Upper lobe of right lung (tissue), 1 donor: Measurements from ENCODE around the gene EDEM3. TPM values are rescaled to one million over a fixed set of nuclear protein-coding genes. Genes with fewer than 3 reads are reported as not detected.

ENCODE experiments used
- ATAC-seq: fragments of 200-7000 bp; cut with Tn5 transposase; one replicate; pipeline ENCODE4 v1.9.1; 2020; ENCODE audit warnings: mild to moderate bottlenecking, moderate library complexity
- DNase-seq: peaks from one replicate; pipeline ENCODE4 v3.0.0-alpha.2; 2020
- H3K27ac ChIP-seq: fragments of 200-600 bp; one replicate; pipeline ENCODE4 v1.8.0; 2022
- H3K27me3 ChIP-seq: fragments of 200-600 bp; one replicate; pipeline ENCODE4 v1.8.0; 2022; ENCODE audit warnings: mild to moderate bottlenecking
- H3K36me3 ChIP-seq: fragments of 200-600 bp; one replicate; pipeline ENCODE4 v1.8.0; 2022
- H3K4me1 ChIP-seq: fragments of 200-600 bp; one replicate; pipeline ENCODE4 v1.8.0; 2022
- H3K4me3 ChIP-seq: fragments of 200-600 bp; one replicate; pipeline ENCODE4 v1.8.0; 2022; ENCODE audit warnings: mild to moderate bottlenecking
- H3K9me3 ChIP-seq: fragments of 200-600 bp; one replicate; pipeline ENCODE4 v1.8.0; 2022
- CTCF ChIP-seq: fragments of 200-600 bp; IDR thresholded peaks from one replicate; pipeline ENCODE4 v1.8.0; 2022; ENCODE audit warnings: antibody characterized with exemption
- intact Hi-C: fragments of 100-400 bp; cut with DNase I; formaldehyde crosslinking; loops from one replicate; pipeline ENCODE4 v1.11.0; 2022
- total RNA-seq: library from RNA; stranded (reverse); fragmentation: NEBNext Ultra II Directional; extraction: Animal tissue kit (Norgen Biotek cat#: 25700); gene quantifications from one replicate; pipeline ENCODE4 v1.2.1, GENCODE V29; 2021
- donor health status: DM: no; HTN: yes; CAD: no; lungs with severe emphysema.

EDEM3 gene
- total RNA-seq, 1 donor from 2014 or later = 43.6 TPM

GRCh38 chr1:184759112-184759511 is 4.5 kb upstream of the EDEM3 start:
- no peaks in the 10 kb centered on the region for H3K9me3 ChIP-seq
- DNase-seq (no peak), ATAC-seq (no peak)
- H3K27me3 ChIP-seq = no peaks in the 10 kb centered on the region
- intact Hi-C loops = no loop called here
- no peak for TF ChIP-seq CTCF
- H3K27ac ChIP-seq = no peak overlapping the region
- H3K4me1 ChIP-seq = no peaks in the 10 kb centered on the region
- no peak overlapping the region for H3K4me3 ChIP-seq
- H3K36me3 ChIP-seq = no peaks in the 10 kb centered on the region

GRCh38 chr1:184757891-184758290 is 3.2 kb upstream of the EDEM3 start:
- no peaks in the 10 kb centered on the region for H3K9me3 ChIP-seq
- no peak for DNase-seq
- TF ChIP-seq CTCF = no peak
- peaks cover 8% of the 10 kb centered on the region for H3K4me1 ChIP-seq
- H3K4me3 ChIP-seq = no peak overlapping the region
- no peak for ATAC-seq
- H3K27ac ChIP-seq = no peak overlapping the region
- H3K36me3 ChIP-seq = no peaks in the 10 kb centered on the region
- no peaks in the 10 kb centered on the region for H3K27me3 ChIP-seq
- intact Hi-C loops = no loop called here

- Histone ChIP-seq H3K4me1 (peaks cover 13% of the 10 kb centered on the region), H3K27me3 (no peaks in the 10 kb centered on the region), H3K4me3 (no peak overlapping the region), H3K9me3 (no peaks in the 10 kb centered on the region), H3K36me3 (no peaks in the 10 kb centered on the region), H3K27ac (no peak overlapping the region)
- intact Hi-C loops = no loop called here
- TF ChIP-seq CTCF = no peak
- no peak for ATAC-seq
- no peak for DNase-seq
Observed at GRCh38 chr1:184757406-184757805, 2.7 kb upstream of the EDEM3 start.

- ATAC-seq (no peak), DNase-seq (no peak)
- Histone ChIP-seq H3K27me3 (no peaks in the 10 kb centered on the region), H3K27ac (peak overlapping the region; percentile 79), H3K4me3 (peak overlapping the region; percentile 93), H3K36me3 (no peaks in the 10 kb centered on the region), H3K9me3 (no peaks in the 10 kb centered on the region), H3K4me1 (peaks cover 16% of the 10 kb centered on the region)
- TF ChIP-seq CTCF = no peak
- intact Hi-C loops = no loop called here
Observed at GRCh38 chr1:184755226-184756065, 788 bp upstream of the EDEM3 start.

GRCh38 chr1:184753608-184754475 is 816 bp downstream of the EDEM3 start:
- no peaks in the 10 kb centered on the region for H3K9me3 ChIP-seq
- peaks cover 16% of the 10 kb centered on the region for H3K4me1 ChIP-seq
- peak overlapping the region; percentile 93 for H3K4me3 ChIP-seq
- peak overlapping the region; percentile 91 for H3K27ac ChIP-seq
- no peaks in the 10 kb centered on the region for H3K36me3 ChIP-seq
- peak; percentile 7 for ATAC-seq
- no peaks in the 10 kb centered on the region for H3K27me3 ChIP-seq
- peak; percentile 81 for DNase-seq
- no peak for TF ChIP-seq CTCF
- intact Hi-C loops = no loop called here
